Osteocyte (in vitro differentiated cells): ENCODE data around the gene CPXM2. TPM values are rescaled to one million over a fixed set of nuclear protein-coding genes. Genes with fewer than 3 reads are reported as not detected.
A peak's percentile ranks its signal among the peaks of the same experiment; 100 is the strongest.

Experiments
- DNase-seq: peaks from one replicate; pipeline ENCODE4 v3.0.0; 2021; ENCODE audit warnings: mixed read lengths; ENCODE audit not compliant: unreplicated experiment; ENCODE audit errors: extremely low spot score
- H3K27ac Mint-ChIP-seq: one replicate; pipeline ENCODE4 v1.8.0; 2021; ENCODE audit warnings: mild to moderate bottlenecking, mixed read lengths; ENCODE audit not compliant: unreplicated experiment
- H3K27me3 Mint-ChIP-seq: one replicate; pipeline ENCODE4 v1.8.0; 2021; ENCODE audit warnings: mixed read lengths; ENCODE audit not compliant: unreplicated experiment
- H3K36me3 Mint-ChIP-seq: one replicate; pipeline ENCODE4 v1.8.0; 2021; ENCODE audit warnings: mixed read lengths; ENCODE audit not compliant: unreplicated experiment
- H3K4me1 Mint-ChIP-seq: one replicate; pipeline ENCODE4 v1.8.0; 2021; ENCODE audit warnings: mixed read lengths; ENCODE audit not compliant: unreplicated experiment
- H3K4me3 Mint-ChIP-seq: one replicate; pipeline ENCODE4 v1.8.0; 2021; ENCODE audit warnings: mild to moderate bottlenecking, moderate library complexity, mixed read lengths; ENCODE audit not compliant: unreplicated experiment
- H3K9me3 Mint-ChIP-seq: one replicate; pipeline ENCODE4 v1.8.0; 2021; ENCODE audit warnings: mixed read lengths; ENCODE audit not compliant: unreplicated experiment
- total RNA-seq: library from RNA; stranded (reverse); gene quantifications from 2 replicates; pipeline ENCODE4 v1.2.1, GENCODE V29; 2021
- TF ChIP-seq, protein P1 (sequence below): fragments of 200-600 bp; sonication (generic); IDR thresholded peaks from 2 replicates; pipeline ENCODE4 v1.5.0; 2021; ENCODE audit warnings: antibody characterized with exemption, mild to moderate bottlenecking, moderate library complexity

Gene CPXM2
- total RNA-seq, 1 donor from 2014 or later = not detected

DNA sequence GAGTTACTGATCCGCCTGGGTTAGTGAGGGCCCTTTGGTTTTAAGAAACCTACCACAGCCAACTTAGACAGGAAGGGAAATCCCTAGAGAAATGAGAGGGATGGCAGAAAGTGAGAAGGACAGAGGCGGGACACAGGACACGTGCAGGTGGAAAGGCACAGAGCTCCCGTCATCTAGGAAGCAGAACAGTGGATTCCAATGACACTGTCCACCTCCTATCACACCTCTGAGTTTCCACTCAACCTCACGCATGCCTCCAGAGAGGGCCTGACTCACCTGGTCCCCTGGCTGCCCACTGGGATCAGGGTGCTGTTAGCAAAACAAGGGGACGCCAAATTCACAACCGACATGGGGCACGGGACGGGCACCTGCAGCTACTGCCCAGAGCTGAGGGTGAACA, 26.3 kb downstream of the CPXM2 start:
- H3K9me3 Mint-ChIP-seq = no peaks in the 10 kb centered on the region
- H3K27ac Mint-ChIP-seq = no peak overlapping the region
- no peaks in the 10 kb centered on the region for H3K4me1 Mint-ChIP-seq
- peak; percentile 62 for DNase-seq
- H3K36me3 Mint-ChIP-seq = no peaks in the 10 kb centered on the region
- TF ChIP-seq, protein P1, sequence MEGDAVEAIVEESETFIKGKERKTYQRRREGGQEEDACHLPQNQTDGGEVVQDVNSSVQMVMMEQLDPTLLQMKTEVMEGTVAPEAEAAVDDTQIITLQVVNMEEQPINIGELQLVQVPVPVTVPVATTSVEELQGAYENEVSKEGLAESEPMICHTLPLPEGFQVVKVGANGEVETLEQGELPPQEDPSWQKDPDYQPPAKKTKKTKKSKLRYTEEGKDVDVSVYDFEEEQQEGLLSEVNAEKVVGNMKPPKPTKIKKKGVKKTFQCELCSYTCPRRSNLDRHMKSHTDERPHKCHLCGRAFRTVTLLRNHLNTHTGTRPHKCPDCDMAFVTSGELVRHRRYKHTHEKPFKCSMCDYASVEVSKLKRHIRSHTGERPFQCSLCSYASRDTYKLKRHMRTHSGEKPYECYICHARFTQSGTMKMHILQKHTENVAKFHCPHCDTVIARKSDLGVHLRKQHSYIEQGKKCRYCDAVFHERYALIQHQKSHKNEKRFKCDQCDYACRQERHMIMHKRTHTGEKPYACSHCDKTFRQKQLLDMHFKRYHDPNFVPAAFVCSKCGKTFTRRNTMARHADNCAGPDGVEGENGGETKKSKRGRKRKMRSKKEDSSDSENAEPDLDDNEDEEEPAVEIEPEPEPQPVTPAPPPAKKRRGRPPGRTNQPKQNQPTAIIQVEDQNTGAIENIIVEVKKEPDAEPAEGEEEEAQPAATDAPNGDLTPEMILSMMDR = no peak
- no peak overlapping the region for H3K4me3 Mint-ChIP-seq
- H3K27me3 Mint-ChIP-seq = no peaks in the 10 kb centered on the region

DNA sequence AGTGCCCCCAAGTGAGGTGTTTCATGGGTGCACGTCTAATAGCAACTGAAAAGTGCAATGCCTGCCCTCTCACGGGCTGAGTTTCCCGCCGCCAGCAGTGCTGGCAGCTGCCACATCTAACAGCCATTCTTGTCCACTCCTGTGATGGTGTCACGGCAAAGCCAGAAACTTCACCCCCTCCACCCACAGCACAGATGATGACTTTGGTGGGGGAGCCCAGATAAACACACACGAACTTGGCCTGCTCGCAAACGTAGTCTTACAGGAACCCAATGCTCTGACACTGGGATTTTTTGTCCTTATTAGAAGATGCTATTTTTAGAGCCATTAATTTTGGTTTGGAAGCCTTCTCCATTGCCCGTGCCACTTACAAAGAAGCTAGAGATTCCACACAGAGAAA, 26.7 kb downstream of the CPXM2 start:
- Mint-ChIP-seq H3K9me3 (no peaks in the 10 kb centered on the region), H3K4me1 (no peaks in the 10 kb centered on the region), H3K4me3 (no peak overlapping the region), H3K27ac (no peak overlapping the region), H3K36me3 (no peaks in the 10 kb centered on the region), H3K27me3 (no peaks in the 10 kb centered on the region)
- DNase-seq = peak; percentile 63
- TF ChIP-seq, protein P1 = no peak

DNA sequence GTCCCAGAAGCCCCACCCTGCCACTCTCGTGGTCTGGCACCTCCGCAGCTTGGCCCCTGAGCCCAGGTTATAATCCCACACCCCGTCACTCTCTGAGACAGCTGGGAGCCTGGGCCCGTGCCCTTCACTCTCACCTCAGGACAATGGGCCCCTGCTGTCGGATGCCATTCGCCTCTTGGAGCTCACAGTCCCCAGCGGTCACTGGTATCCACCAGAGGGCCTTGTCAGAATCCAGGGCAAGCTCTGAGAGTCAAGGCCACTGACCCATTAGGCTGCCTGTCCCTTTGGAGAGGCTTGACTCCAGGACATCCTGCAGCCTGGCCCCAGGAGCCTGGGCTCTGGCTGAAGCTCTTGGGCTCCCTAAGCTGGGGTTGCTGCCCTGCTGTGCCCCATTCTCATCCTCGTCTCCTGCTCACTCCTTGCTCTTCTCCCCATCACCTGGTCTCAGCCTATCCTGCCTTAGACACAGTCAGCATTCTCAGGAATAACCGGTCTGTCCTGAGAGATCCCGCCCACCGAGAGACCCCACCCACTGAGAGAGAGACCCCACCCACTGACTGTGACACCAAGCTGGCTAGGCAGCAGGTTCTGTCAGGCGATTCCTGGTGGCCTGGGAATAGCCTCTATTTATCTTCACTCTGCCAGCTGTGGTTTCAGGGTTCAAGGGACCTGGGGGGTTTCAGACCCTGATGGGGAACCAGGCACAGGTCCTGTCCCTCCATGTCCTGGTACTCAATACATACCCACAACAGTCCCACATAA, 27.7 kb downstream of the CPXM2 start:
- no peaks in the 10 kb centered on the region for H3K27me3 Mint-ChIP-seq
- no peak overlapping the region for H3K4me3 Mint-ChIP-seq
- DNase-seq = peak; percentile 73
- no peaks in the 10 kb centered on the region for H3K9me3 Mint-ChIP-seq
- H3K27ac Mint-ChIP-seq = no peak overlapping the region
- no peaks in the 10 kb centered on the region for H3K4me1 Mint-ChIP-seq
- TF ChIP-seq, protein P1 = no peak
- no peaks in the 10 kb centered on the region for H3K36me3 Mint-ChIP-seq

DNA sequence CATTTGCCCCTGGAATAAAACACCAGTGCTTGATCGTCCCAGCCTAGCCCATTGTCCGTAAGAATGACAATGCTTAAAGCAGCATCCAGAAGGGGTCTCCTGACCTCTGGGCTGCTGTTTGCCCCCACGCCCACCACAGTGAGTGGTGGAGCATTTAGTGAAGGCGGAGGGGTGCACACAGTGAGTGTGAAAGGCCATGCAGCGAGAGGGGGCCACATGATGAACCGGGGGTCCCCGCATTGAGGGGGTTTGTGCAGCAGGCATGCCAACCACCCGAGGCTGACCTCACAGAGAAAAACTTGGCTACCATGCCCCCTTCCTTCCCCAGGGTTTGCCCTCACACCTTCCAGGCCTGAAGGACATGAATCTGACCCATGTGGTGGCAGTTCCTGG, 28.4 kb downstream of the CPXM2 start:
- Mint-ChIP-seq H3K4me1 (no peaks in the 10 kb centered on the region), H3K36me3 (no peaks in the 10 kb centered on the region), H3K4me3 (no peak overlapping the region), H3K9me3 (no peaks in the 10 kb centered on the region), H3K27me3 (no peaks in the 10 kb centered on the region), H3K27ac (no peak overlapping the region)
- DNase-seq = peak; percentile 67
- TF ChIP-seq, protein P1 = no peak

DNA sequence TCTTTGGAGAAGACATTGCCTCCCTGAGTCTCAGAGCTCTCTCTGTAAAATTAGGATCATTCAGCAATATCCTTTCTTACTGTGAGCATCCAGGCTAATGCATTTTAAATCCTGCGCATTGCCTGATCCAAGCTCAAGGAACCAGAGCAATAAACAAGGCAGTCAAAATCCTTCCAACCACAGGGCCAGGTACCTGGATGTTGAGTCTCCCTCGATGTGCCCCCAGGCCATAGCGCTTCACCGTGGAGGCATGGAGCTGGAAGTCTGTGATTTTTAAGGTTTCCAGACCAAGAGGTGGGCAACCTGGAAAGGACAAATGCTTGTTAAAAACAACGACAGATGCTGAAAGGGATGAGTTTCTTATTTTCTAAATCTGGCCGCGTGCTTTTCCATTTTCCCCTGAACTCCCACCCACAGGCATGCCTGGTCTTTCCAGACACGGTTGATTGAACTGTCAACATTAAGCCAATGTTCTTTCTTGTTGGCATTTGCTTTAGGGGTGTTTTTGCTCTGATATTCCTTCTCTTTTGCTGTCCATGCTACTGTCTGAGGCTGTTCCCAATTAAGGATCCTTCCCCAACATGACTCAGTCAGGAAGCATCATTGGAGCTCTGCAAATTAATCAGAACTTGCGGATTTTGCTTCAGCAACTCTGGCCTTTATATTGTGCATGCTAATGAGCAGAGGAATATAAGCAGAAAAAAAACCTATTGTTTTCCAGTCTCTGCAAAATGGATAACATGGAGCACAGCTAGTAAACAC, 29.0 kb downstream of the CPXM2 start:
- Mint-ChIP-seq H3K4me1 (no peaks in the 10 kb centered on the region), H3K27ac (no peak overlapping the region)

More for the DNA sequence above, 29.0 kb downstream of the CPXM2 start:
- no peaks in the 10 kb centered on the region for H3K27me3 Mint-ChIP-seq
- no peaks in the 10 kb centered on the region for H3K36me3 Mint-ChIP-seq
- peak; percentile 53 for DNase-seq
- no peaks in the 10 kb centered on the region for H3K9me3 Mint-ChIP-seq
- TF ChIP-seq, protein P1 = no peak
- no peak overlapping the region for H3K4me3 Mint-ChIP-seq
